A673 (cell line): ENCODE data around the gene VIPR1. TPM values are rescaled to one million over a fixed set of nuclear protein-coding genes. Genes with fewer than 3 reads are reported as not detected.

Experiments
- BruUV-seq: library from RNA; stranded (reverse); fragments of 400-500 nt; replicated peaks from 2 replicates; lab custom pipeline; 2021; lab: Mats Ljungman, UMichigan
- CTCF ChIA-PET: fragments of 300-600 bp; sonication (Branson Sonifier 250); formaldehyde crosslinking; loops from one replicate; lab custom pipeline; 2022; ENCODE audit warnings: antibody characterized with exemption; lab: Charles Lee
- POLR2A ChIA-PET: fragments of 300-600 bp; sonication (Branson Sonifier 250); formaldehyde crosslinking; loops from one replicate; lab custom pipeline; 2022; ENCODE audit warnings: antibody characterized with exemption; ENCODE audit not compliant: low non-redundant PET; lab: Charles Lee
- DNase-seq: peaks from one replicate; pipeline ENCODE4 v3.0.0-alpha.2; 2015; ENCODE audit warnings: low spot score
- H3K27ac ChIP-seq: fragments of 200-600 bp; sonication (generic); 2 replicates; pipeline ENCODE4 v1.5.1; 2016; ENCODE audit warnings: mixed run types, low read depth, mild to moderate bottlenecking, mixed read lengths, antibody characterized with exemption, low read length; ENCODE audit not compliant: poor library complexity, severe bottlenecking
- H3K27me3 ChIP-seq: fragments of 200-600 bp; sonication (generic); replicated peaks from 2 replicates; pipeline ENCODE4 v1.6.1; 2017; ENCODE audit warnings: mixed run types, low read depth, mild to moderate bottlenecking, mixed read lengths, antibody characterized with exemption, low read length; ENCODE audit not compliant: insufficient read depth, poor library complexity
- H3K36me3 ChIP-seq: fragments of 200-600 bp; sonication (generic); 2 replicates; pipeline ENCODE4 v1.6.1; 2016; ENCODE audit warnings: mixed run types, mild to moderate bottlenecking, mixed read lengths, antibody characterized with exemption, low read length; ENCODE audit not compliant: insufficient read depth, poor library complexity, severe bottlenecking
- H3K4me1 ChIP-seq: fragments of 200-600 bp; sonication (generic); 2 replicates; pipeline ENCODE4 v1.6.1; 2017; ENCODE audit warnings: mixed run types, mild to moderate bottlenecking, mixed read lengths, antibody characterized with exemption, low read length; ENCODE audit not compliant: insufficient read depth, poor library complexity, severe bottlenecking
- H3K4me3 ChIP-seq: fragments of 200-600 bp; sonication (generic); 2 replicates; pipeline ENCODE4 v1.5.1; 2016; ENCODE audit warnings: low read depth, mixed run types, mild to moderate bottlenecking, mixed read lengths, low read length; ENCODE audit not compliant: poor library complexity, severe bottlenecking
- H3K9me3 ChIP-seq: fragments of 200-600 bp; sonication (generic); 2 replicates; pipeline ENCODE4 v1.6.1; 2016; ENCODE audit warnings: mixed run types, low read depth, mild to moderate bottlenecking, mixed read lengths, antibody characterized with exemption, low read length; ENCODE audit not compliant: poor library complexity, severe bottlenecking
- EZH2 ChIP-seq: fragments of 200-600 bp; sonication (generic); IDR thresholded peaks from 2 replicates; pipeline ENCODE4 v1.6.1; 2017; ENCODE audit warnings: borderline replicate concordance, low read depth, mild to moderate bottlenecking, mixed read lengths, antibody characterized with exemption, low read length; ENCODE audit not compliant: poor library complexity, severe bottlenecking
- intact Hi-C: fragments of 100-400 bp; cut with micrococcal nuclease; formaldehyde crosslinking; loops from one replicate; pipeline ENCODE4 v1.10.0; 2022; ENCODE audit not compliant: unreplicated experiment
- total RNA-seq: library from RNA; stranded (reverse); gene quantifications from 2 replicates; pipeline ENCODE4 v1.2.3, GENCODE V29; 2021
- TF ChIP-seq, protein P1 (sequence below): fragments of 300-800, 200-600 bp; sonication (generic); conservative IDR thresholded peaks from 2 replicates; pipeline ENCODE4 v1.5.1; 2017; ENCODE audit warnings: low read depth, mild to moderate bottlenecking, antibody characterized with exemption, low read length, moderate library complexity, mixed read lengths

Gene VIPR1
- total RNA-seq, 1 experiment from 2014 or later = 0.26 TPM

DNA sequence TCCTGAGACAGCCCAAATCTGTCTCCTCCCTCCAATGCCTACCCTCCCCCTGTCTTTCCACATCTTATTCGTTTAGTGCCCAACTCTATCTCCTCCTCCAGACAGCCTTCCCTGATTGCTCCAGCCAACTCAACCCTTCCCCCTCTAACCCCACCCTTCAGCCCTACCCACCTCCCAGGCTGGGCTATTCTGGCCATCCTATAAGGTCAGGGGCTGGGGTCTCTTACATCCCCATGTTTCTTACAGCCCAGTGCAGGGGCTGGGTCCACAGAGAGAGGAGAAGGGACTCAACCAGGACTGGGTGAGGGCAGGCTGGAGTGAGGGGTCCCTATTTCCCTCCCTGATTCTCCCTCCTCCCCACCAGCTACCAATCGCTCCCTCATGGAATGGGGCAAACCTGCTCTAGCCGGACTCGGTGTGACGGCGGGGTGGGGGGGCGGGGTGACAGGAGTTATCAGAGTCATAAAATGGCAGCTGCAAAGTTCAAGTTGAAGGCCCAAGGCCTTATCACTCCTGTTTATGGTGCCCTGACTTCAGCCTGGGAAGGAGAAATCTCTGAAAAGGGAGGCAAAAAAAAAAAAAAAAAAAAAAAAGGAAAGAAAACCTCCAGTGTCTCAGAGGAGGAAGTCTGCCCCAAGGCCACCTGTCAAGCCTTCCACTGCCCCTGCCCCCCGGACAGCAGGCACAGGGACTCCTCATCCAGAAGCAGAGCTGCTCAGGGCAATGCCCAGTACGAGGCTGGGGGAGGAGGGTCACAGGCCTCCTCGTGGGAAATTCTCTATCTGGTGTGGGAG lies 2.1 kb downstream of the VIPR1 start:
- intact Hi-C loops = loop anchor here (5.0 kb wide), 1 partner anchor 33 kb away; no protein-coding TSS in a partner anchor
- CTCF ChIA-PET = no interaction called here

GRCh38 chr3:42505128-42505848 lies 2.8 kb downstream of the VIPR1 start:
- DNase-seq = no peak
- intact Hi-C loops = no loop called here
- BruUV-seq = no TSS peak
- Histone ChIP-seq H3K27me3 (peaks cover 3% of the 10 kb centered on the region), H3K4me1 (no peaks in the 10 kb centered on the region), H3K9me3 (no peaks in the 10 kb centered on the region), H3K4me3 (no peak overlapping the region), H3K36me3 (no peaks in the 10 kb centered on the region), H3K27ac (no peak overlapping the region)
- TF ChIP-seq, protein P1, sequence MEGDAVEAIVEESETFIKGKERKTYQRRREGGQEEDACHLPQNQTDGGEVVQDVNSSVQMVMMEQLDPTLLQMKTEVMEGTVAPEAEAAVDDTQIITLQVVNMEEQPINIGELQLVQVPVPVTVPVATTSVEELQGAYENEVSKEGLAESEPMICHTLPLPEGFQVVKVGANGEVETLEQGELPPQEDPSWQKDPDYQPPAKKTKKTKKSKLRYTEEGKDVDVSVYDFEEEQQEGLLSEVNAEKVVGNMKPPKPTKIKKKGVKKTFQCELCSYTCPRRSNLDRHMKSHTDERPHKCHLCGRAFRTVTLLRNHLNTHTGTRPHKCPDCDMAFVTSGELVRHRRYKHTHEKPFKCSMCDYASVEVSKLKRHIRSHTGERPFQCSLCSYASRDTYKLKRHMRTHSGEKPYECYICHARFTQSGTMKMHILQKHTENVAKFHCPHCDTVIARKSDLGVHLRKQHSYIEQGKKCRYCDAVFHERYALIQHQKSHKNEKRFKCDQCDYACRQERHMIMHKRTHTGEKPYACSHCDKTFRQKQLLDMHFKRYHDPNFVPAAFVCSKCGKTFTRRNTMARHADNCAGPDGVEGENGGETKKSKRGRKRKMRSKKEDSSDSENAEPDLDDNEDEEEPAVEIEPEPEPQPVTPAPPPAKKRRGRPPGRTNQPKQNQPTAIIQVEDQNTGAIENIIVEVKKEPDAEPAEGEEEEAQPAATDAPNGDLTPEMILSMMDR = no peak
- no peak for TF ChIP-seq EZH2
- ChIA-PET CTCF (interaction anchor here (0.6 kb wide), 1 partner anchor 283 kb away, joined by 7 read pairs; no protein-coding TSS in a partner anchor), POLR2A (no interaction called here)

More for the DNA sequence above, 2.1 kb downstream of the VIPR1 start:
- TF ChIP-seq, protein P1 = no peak
- no peak for TF ChIP-seq EZH2
- BruUV-seq = no TSS peak
- no peaks in the 10 kb centered on the region for H3K9me3 ChIP-seq
- H3K27ac ChIP-seq = no peak overlapping the region
- POLR2A ChIA-PET = no interaction called here
- DNase-seq = no peak
- H3K4me1 ChIP-seq = no peaks in the 10 kb centered on the region
- H3K36me3 ChIP-seq = no peaks in the 10 kb centered on the region
- H3K27me3 ChIP-seq = peaks cover 3% of the 10 kb centered on the region
- no peak overlapping the region for H3K4me3 ChIP-seq

DNA sequence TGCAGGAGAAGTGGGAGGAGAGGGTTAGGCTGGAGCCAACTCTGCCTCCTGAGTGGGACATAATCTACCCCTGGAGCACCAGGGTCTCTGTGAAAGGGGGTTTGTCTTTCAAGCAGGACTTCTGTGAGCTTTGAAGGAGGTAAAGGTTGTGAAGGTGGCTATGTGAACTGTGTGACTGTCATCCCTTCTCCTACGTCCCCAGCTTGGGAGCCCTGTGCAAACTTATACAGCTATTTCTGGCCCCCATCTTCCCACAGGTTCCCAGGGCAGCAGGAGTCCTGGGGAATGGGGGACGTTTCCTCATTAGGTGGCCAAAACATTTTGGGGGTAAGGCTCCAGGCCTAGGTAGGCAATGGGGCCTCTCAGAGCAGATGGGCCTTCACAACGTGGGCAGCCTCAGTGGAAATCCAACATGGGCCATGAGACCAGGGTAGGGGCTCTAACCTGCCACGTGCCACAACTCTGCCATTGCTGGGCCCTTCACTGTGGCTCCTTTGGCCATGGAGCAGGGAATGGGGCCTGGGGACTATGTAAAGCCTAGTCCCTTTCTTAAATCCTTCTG lies 3.5 kb downstream of the VIPR1 start:
- H3K9me3 ChIP-seq = no peaks in the 10 kb centered on the region
- intact Hi-C loops = no loop called here
- H3K4me3 ChIP-seq = no peak overlapping the region
- H3K27me3 ChIP-seq = peaks cover 3% of the 10 kb centered on the region
- H3K36me3 ChIP-seq = no peaks in the 10 kb centered on the region
- CTCF ChIA-PET = no interaction called here
- no TSS peak for BruUV-seq
- H3K27ac ChIP-seq = no peak overlapping the region
- TF ChIP-seq EZH2 = no peak
- TF ChIP-seq, protein P1 = no peak
- DNase-seq = no peak
- H3K4me1 ChIP-seq = no peaks in the 10 kb centered on the region
- POLR2A ChIA-PET = no interaction called here
